Neural cell (in vitro differentiated cells): ENCODE data around the gene FNDC3B.

ENCODE experiments used
- CTCF ChIP-seq: fragments of 450-650 bp; IDR thresholded peaks from 2 replicates; pipeline ENCODE4 v1.5.1; 2014; ENCODE audit warnings: antibody characterized with exemption, mild to moderate bottlenecking, moderate library complexity; ENCODE audit not compliant: poor library complexity, severe bottlenecking
- EZH2 ChIP-seq: fragments of 200-600, 300-800 bp; shearing (Covaris generic), sonication (generic); IDR thresholded peaks from 2 replicates; pipeline ENCODE4 v1.6.1; 2014; ENCODE audit warnings: antibody characterized with exemption, low read length, borderline replicate concordance, mild to moderate bottlenecking; ENCODE audit not compliant: insufficient read depth, poor library complexity, severe bottlenecking
- MXI1 ChIP-seq: fragments of 450-650 bp; conservative IDR thresholded peaks from 2 replicates; pipeline ENCODE4 v1.6.1; 2014; ENCODE audit warnings: antibody characterized with exemption, mild to moderate bottlenecking; ENCODE audit not compliant: poor library complexity, severe bottlenecking
- RAD21 ChIP-seq: fragments of 450-650 bp; conservative IDR thresholded peaks from 2 replicates; pipeline ENCODE4 v1.6.1; 2014; ENCODE audit warnings: antibody characterized with exemption, mild to moderate bottlenecking, moderate library complexity
- REST ChIP-seq: IDR thresholded peaks from 2 replicates; pipeline ENCODE4 v1.6.1; 2012; ENCODE audit warnings: borderline replicate concordance
- SMC3 ChIP-seq: fragments of 450-650 bp; conservative IDR thresholded peaks from 2 replicates; pipeline ENCODE4 v1.6.1; 2014; ENCODE audit warnings: antibody characterized with exemption, mild to moderate bottlenecking, moderate library complexity; ENCODE audit not compliant: poor library complexity
- TAF1 ChIP-seq: IDR thresholded peaks from 2 replicates; pipeline ENCODE4 v1.6.1; 2012; ENCODE audit warnings: low read depth

GRCh38 chr3:172343979-172344378 is 304.6 kb downstream of the FNDC3B start:
- no peak for TF ChIP-seq CTCF
- no peak for TF ChIP-seq RAD21
- TF ChIP-seq REST: no peak
- no peak for TF ChIP-seq TAF1
- no peak for TF ChIP-seq EZH2
- TF ChIP-seq SMC3: no peak
- TF ChIP-seq MXI1: no peak
